Gastroesophageal sphincter (tissue), 4 donors: ENCODE data around the gene RTL10. TPM values are rescaled to one million over a fixed set of nuclear protein-coding genes. Genes with fewer than 3 reads are reported as not detected.

Experiments used
- ATAC-seq: fragments of 150-250 bp; one replicate; pipeline ENCODE4 v1.9.1; 2016; ENCODE audit warnings: mild to moderate bottlenecking, moderate library complexity
- H3K27ac ChIP-seq, 4 donors: fragments of 200-600 bp; sonication (generic) in 3 of 4; 1 replicate in 3 of 4; 2 replicates in 1 of 4; pipeline ENCODE4 v1.5.1; 2016 to 2019
- H3K27me3 ChIP-seq: fragments of 200-600 bp; sonication (generic); one replicate; pipeline ENCODE4 v1.5.1; 2019
- H3K36me3 ChIP-seq, 2 donors: fragments of 200-600 bp; sonication (generic); one replicate each; pipeline ENCODE4 v1.5.1; 2019; ENCODE audit warnings: control low read depth in 1 of 2
- H3K4me1 ChIP-seq, 3 donors: fragments of 200-600 bp; sonication (generic); 1 replicate in 2 of 3; 2 replicates in 1 of 3; pipeline ENCODE4 v1.5.1; 2016 to 2019; ENCODE audit warnings: control low read depth in 2 of 3
- H3K4me3 ChIP-seq, 2 donors: fragments of 200-600 bp; sonication (generic); one replicate each; pipeline ENCODE4 v1.5.1; 2019; ENCODE audit warnings: mild to moderate bottlenecking in 1 of 2, moderate library complexity in 1 of 2
- H3K9me3 ChIP-seq, 3 donors: fragments of 200-600 bp; sonication (generic); one replicate each; pipeline ENCODE4 v1.5.1; 2017 to 2019; ENCODE audit warnings: control low read depth in 2 of 3
- EP300 ChIP-seq: sonication (generic); formaldehyde crosslinking; IDR thresholded peaks from one replicate; pipeline ENCODE4 v1.6.1; 2017; ENCODE audit warnings: antibody characterized with exemption, mild to moderate bottlenecking
- POLR2A ChIP-seq, 2 donors: fragments of 450-650 bp; IDR thresholded peaks; one replicate each; pipeline ENCODE4 v1.6.1; 2017; ENCODE audit warnings: antibody characterized with exemption in 2 of 2, mild to moderate bottlenecking in 2 of 2, moderate library complexity in 1 of 2
- POLR2AphosphoS5 ChIP-seq: sonication (generic); formaldehyde crosslinking; IDR thresholded peaks from one replicate; pipeline ENCODE4 v1.6.1; 2017; ENCODE audit warnings: antibody characterized with exemption
- WGBS, 2 donors: methylation state at CpG; one replicate each; pipeline ENCODE4 v1.1.5; 2018; ENCODE audit warnings: low coverage in 1 of 2; 5-methylcytosine and 5-hydroxymethylcytosine counted together
- total RNA-seq, 4 donors: library from RNA; depleted of rRNA; stranded (reverse); fragments of >200 nt; gene quantifications; one replicate each; pipeline ENCODE4 v1.1.0, GENCODE V29; 2016
- TF ChIP-seq, protein P1 (sequence below), 4 experiments: fragments of 200-600 bp in 2 of 4; fragments of 450-650 bp in 2 of 4; sonication (generic) in 1 of 4; IDR thresholded peaks; one replicate each; pipeline ENCODE4 v1.5.1; 2017 to 2019; ENCODE audit warnings: antibody characterized with exemption in 4 of 4, mild to moderate bottlenecking in 2 of 4, moderate library complexity in 2 of 4

Gene RTL10
- total RNA-seq, 4 donors from 2014 or later, result 6.6 to 15.9 (median 10.4) TPM

- TF ChIP-seq POLR2AphosphoS5 (no peak), POLR2A (IDR thresholded peaks at IDR 0.05) (no peak), EP300 (no peak)
- TF ChIP-seq, protein P1, sequence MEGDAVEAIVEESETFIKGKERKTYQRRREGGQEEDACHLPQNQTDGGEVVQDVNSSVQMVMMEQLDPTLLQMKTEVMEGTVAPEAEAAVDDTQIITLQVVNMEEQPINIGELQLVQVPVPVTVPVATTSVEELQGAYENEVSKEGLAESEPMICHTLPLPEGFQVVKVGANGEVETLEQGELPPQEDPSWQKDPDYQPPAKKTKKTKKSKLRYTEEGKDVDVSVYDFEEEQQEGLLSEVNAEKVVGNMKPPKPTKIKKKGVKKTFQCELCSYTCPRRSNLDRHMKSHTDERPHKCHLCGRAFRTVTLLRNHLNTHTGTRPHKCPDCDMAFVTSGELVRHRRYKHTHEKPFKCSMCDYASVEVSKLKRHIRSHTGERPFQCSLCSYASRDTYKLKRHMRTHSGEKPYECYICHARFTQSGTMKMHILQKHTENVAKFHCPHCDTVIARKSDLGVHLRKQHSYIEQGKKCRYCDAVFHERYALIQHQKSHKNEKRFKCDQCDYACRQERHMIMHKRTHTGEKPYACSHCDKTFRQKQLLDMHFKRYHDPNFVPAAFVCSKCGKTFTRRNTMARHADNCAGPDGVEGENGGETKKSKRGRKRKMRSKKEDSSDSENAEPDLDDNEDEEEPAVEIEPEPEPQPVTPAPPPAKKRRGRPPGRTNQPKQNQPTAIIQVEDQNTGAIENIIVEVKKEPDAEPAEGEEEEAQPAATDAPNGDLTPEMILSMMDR (IDR thresholded peaks at IDR 0.05), result no peak
- Histone ChIP-seq H3K4me3 (no peak overlapping the region), H3K27me3 (no peaks in the 10 kb centered on the region), H3K4me1 (no peaks in the 10 kb centered on the region), H3K9me3 (no peaks in the 10 kb centered on the region), H3K36me3 (peaks cover 0 to 15% of the 10 kb centered on the region in 2 donors), H3K27ac (no peak overlapping the region)
- WGBS, 2 donors, result 80% methylated on average over 1 of the region's 11 CpGs; no CpG with 5 or more reads in 1 of the 2 donors
- no peak for ATAC-seq
These were observed 31.3 kb downstream of the RTL10 start for GRCh38 chr22:19823191-19823901.

GRCh38 chr22:19822301-19823117, 32.2 kb downstream of the RTL10 start:
- H3K4me1 ChIP-seq, result no peaks in the 10 kb centered on the region
- no peak overlapping the region for H3K27ac ChIP-seq
- WGBS, 2 donors, result no CpG with 5 or more reads among the region's 18 CpGs
- H3K4me3 ChIP-seq, result no peak overlapping the region
- TF ChIP-seq POLR2AphosphoS5 (no peak), EP300 (no peak), POLR2A (IDR thresholded peaks at IDR 0.05) (no peak)
- TF ChIP-seq, protein P1 (IDR thresholded peaks at IDR 0.05), result no peak
- H3K36me3 ChIP-seq, result peaks cover 0 to 15% of the 10 kb centered on the region in 2 donors
- H3K27me3 ChIP-seq, result no peaks in the 10 kb centered on the region
- ATAC-seq, result no peak
- no peaks in the 10 kb centered on the region for H3K9me3 ChIP-seq

- no peak for TF ChIP-seq EP300
- no peak for TF ChIP-seq POLR2A (IDR thresholded peaks at IDR 0.05)
- no peak for TF ChIP-seq POLR2AphosphoS5
- TF ChIP-seq, protein P1 (IDR thresholded peaks at IDR 0.05), result no peak
- H3K9me3 ChIP-seq, result no peaks in the 10 kb centered on the region
- no peaks in the 10 kb centered on the region for H3K27me3 ChIP-seq
- ATAC-seq, result no peak
- no peak overlapping the region for H3K4me3 ChIP-seq
- no peaks in the 10 kb centered on the region for H3K4me1 ChIP-seq
- peaks cover 0 to 15% of the 10 kb centered on the region in 2 donors for H3K36me3 ChIP-seq
- H3K27ac ChIP-seq, result no peak overlapping the region
- no CpG with 5 or more reads among the region's 20 CpGs for WGBS, 2 donors
These were observed 33.0 kb downstream of the RTL10 start for GRCh38 chr22:19821523-19822300.

DNA sequence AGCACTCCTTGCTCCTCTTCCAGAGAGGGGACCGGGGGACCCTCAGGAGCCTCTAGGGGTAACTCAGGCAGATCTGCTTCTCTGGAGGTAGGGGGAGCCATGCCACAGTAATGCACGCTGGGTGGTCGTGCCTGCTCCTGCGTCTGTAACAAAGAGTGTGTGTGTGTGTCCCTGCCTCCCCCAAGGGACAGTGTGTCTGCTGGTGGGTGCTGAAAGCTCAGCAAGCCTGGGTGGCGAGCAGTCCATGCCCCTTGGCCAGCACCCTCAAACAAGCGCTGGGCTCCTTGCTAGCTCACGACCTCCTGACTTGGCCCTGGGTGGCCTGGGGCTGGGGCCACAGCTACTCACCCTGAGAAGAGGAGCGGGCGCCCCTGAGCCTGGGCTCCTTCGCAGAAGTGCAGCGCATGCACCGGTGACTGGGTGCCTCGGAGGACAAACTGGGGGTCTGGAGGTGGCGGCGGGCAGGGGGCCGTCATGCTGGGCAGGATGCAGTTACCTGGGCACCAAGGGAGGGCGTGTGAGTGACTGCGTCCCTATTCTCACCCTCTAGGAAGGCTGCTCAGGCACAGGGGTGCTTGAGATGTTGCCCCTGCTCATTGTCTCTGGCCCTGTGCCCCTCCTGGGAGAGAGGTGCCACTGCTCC, 33.7 kb downstream of the RTL10 start:
- no peak overlapping the region for H3K27ac ChIP-seq
- peaks cover 0 to 15% of the 10 kb centered on the region in 2 donors for H3K36me3 ChIP-seq
- H3K27me3 ChIP-seq, result no peaks in the 10 kb centered on the region
- WGBS, 2 donors, result no CpG with 5 or more reads among the region's 18 CpGs
- H3K9me3 ChIP-seq, result no peaks in the 10 kb centered on the region
- no peaks in the 10 kb centered on the region for H3K4me1 ChIP-seq
- H3K4me3 ChIP-seq, result no peak overlapping the region
- no peak for ATAC-seq
- TF ChIP-seq, protein P1 (IDR thresholded peaks at IDR 0.05), result no peak
- TF ChIP-seq POLR2A (IDR thresholded peaks at IDR 0.05), result no peak
